ENCODE results near the gene CCDC8.
"Not testable (repeated sequence)": the region's sequence is repeated elsewhere in the genome, so short reads cannot be mapped to it uniquely, and the experiment has no call there.

Gene CCDC8

GRCh38 chr19:46376241-46377153, 36.9 kb downstream of the CCDC8 start:
- DNase-seq, result no peak

DNA sequence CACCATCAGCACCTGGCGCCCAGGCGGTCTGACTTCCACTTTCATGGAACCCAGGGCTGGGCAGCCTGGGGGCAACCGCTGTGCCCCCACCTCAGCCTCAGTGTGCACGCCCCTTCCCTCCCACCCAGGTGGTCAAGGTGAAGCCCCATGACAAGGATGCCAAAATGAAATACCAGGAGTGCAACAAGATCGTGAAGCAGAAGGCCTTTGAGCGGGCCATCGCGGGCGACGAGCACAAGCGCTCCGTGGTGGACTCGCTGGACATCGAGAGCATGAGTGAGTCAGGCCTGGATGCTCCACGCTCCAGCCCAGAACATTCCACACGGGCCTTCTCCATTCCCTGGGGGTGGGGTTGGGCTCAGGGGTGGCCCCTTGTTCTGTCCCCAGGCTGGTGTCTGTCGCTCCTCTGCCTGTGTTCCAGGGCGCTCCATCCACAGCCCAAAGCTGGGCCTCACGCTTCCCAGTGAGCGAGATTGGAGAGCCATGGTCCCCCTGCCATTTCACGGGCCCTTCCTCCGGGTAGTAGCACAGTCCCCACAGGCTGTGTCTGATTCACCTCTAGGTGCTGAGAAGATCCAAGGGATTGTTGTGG, 37.8 kb downstream of the CCDC8 start:
- not testable (repeated sequence) for DNase-seq

DNA sequence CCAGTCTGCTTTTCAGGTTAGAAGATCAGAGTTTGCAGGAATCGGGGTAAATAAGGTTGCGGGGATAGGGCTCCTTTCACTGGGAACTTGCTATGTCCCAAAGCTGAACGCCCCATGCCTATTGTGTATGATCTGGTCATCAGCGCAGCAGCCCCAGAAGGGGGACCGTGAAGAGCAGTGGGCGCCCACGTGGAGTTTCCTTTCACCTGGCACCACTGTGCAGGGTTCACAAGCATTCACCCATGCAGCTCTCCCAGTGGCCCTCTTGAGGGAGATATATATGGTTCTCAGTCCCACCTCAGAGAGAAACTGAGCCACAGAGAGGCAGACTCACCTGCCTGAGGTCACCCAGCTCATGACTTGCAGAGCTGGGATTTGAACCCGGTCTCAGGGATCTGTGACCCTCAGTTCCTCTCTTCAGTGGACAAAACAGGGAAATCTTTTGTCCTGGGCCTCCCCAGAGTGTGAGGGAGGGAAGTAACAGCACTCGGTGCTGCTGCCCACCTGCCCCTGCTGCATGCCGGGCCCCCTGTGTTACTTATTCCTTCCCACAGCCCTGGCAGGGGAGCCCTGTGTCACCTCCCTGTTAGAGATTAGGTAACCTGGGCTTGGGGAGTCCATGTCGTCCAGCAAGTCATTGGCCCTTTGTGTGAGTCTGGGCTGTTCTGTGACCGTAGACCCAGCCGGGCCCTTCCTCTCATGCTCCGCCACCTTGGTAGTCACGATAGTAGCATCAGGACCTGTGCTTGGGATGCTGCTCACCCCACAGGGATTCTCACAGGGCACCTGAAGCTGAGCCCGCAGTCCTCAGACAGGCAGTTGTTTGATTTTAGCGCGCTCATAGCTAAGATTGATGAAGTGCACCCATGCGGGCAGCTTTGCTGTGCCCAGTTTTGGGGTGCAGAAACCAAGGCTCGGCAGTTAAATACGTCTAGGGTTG, 38.6 kb downstream of the CCDC8 start:
- no peak for DNase-seq

DNA sequence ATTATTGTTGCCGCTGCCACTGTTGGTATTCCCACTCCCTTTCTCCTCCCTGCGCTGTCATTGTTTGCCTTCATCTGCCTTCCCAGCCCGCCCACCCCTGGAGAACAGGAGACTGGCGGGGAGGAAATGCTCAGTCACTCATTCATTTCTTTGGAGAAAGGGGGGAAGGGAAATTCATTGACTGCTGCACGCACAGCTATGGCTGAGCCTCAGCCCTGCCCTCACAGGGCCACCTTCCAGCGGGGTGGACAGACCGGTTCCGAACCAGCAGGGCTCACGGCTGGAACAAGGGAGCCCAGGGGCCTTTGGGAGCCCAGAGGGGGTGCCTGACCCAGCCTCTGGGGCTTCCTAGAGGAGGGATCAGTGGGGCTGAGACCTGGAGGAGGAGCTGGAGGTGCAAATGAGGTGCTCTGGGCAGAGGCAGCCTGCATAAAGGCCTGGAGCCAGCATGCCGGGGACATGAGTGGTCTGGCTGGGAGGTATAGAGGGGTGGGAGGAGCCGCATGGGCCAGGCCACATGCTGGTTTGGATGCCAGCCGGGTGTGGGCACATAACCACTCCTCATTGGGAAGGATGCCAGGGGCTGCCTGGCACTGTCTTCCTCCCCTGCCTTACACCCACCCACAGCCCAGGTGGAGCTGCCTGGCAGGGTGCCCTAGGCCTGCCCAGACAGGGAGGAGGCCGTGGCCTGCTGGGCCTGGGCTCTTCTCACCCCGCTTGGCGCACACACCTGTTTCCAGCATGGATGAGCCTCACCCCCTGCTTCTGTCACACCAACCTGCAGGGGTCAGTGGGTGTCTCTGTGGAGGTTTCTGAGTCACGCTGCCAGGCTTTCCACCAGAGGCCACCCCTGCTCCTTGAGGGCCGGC, 39.6 kb downstream of the CCDC8 start:
- DNase-seq, result peak; percentile 84

- peak; percentile 36 for DNase-seq
Observed at GRCh38 chr19:46372901-46373490, 40.4 kb downstream of the CCDC8 start.

DNA sequence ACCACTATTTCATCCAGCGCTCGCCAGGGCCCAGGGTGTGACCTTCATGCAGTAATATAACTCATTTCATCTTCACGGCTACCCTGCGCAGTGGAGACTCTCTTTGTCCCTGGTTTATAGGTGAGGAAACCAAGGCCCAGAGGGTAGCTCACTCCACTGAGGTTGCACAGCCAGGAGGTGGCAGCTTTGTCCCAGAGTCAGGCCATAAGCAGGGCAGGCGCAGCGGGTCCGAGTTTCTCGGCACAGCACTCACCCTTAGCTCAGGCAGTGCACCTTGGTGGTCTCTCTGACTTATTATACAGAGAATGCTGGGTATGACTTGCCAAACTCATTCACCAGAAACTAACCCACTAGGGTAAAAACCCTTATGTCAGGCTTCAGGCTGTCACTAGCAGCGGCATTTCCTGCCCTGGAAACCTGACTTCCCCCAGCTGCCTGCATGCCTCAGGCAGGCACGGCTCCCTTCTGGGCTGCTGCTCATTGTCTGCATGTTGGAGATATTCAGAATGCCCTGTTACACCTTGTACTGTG, 41.9 kb downstream of the CCDC8 start:
- DNase-seq, result peak; percentile 34

DNA sequence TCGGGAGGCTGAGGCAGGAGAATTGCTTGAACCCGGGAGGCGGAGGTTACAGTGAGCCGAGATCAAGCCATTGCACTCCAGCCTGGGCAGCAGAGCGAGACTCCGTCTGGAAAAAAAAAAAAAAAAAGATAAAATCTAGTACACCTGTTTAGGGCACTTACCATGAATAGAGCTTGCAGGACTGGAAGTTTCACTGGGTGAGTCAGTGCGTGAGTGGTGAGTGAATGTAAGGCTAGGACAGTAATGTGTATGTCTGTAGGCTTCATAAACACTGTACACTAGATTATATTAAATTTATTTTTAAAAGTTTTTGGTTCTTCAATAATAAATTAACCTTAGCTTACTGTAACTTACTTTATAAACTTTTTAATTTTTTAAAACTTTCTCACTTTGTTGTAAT, 43.5 kb downstream of the CCDC8 start:
- DNase-seq, result no peak

- DNase-seq, result no peak
Observed at GRCh38 chr19:46368116-46368515, 45.2 kb downstream of the CCDC8 start.

DNA sequence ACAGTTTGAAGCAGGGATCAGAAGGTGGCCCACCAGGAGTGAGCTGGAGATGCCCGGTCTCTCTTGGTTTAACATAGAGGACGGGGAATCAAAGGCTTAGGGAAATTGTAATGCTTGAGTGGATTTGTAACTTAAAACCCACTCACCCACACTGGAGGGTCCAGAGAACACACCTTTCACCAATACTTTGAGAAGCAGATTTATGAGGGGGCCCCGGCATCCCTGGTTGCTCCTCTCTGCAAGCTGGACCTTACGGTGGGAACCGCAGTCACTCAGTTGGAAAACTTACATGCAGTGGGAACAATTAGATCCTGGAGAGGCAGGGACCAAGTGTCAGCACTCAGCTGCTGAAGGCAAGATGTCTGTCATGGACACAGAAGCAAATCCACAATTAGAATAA, 45.9 kb downstream of the CCDC8 start:
- DNase-seq, result no peak

GRCh38 chr19:46366620-46367292, 46.6 kb downstream of the CCDC8 start:
- DNase-seq, result no peak

- DNase-seq, result no peak
Observed at GRCh38 chr19:46365561-46365960, 47.8 kb downstream of the CCDC8 start.

DNA sequence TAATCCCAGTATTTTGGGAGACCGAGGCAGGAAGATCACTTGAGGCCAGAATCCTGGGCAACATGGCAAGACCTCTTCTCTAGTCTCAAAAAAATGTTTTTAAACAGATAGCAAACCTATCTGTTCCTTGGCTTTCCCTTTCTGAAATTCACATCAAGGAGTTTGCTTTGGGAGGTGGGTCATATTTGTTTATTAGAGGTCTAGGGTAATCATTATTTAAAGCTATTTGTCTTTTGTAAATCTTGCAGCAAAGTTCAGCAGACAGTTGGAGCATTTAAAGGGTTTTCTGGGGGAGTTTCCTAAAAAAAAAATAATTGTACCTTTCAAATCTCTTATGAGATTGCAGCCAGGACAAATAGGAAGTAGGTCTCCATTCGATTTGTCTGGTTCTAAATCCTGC, 49.0 kb downstream of the CCDC8 start:
- no peak for DNase-seq

DNA sequence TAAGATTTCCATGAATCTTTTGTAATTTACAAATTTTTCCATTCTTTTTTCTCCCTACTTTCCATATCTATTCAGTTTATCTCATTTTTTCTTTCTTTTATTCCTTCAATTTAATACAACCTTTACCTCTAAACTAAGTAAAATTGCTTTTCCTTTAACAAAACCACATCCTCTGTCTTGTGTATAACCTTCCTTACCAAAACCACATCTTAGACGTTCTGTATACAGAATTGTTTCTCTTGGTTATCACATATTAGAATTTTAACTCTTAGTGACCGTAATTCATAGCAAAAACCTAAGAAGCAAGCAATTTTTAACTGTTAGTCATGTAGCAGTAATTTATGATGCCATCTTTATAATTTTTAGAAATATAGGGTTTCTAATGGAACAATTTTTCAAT, 51.4 kb downstream of the CCDC8 start:
- DNase-seq, result no peak

Data from hematopoietic multipotent progenitor cell treated with erythropoietin and hydrocortisone succinate and interleukin-3 and kit ligand, for 4 days (in vitro differentiated cells).